ENCODE measurements around the gene P3H2. TPM values are rescaled to one million over a fixed set of nuclear protein-coding genes. Genes with fewer than 3 reads are reported as not detected.
"Not testable (repeated sequence)": the region's sequence is repeated elsewhere in the genome, so short reads cannot be mapped to it uniquely, and the experiment has no call there.

P3H2 gene
- total RNA-seq, 1 donor from 2014 or later = 21.9 TPM

- Mint-ChIP-seq H3K36me3 (ENCODE audit: low read depth) (peaks cover 3% of the 10 kb centered on the region), H3K4me3 (ENCODE audit: unreplicated experiment) (no peak overlapping the region), H3K9me3 (ENCODE audit: low read depth) (no peaks in the 10 kb centered on the region), H3K27ac (ENCODE audit: unreplicated experiment) (no peak overlapping the region), H3K27me3 (ENCODE audit: low read depth) (no peaks in the 10 kb centered on the region), H3K4me1 (ENCODE audit: low read depth) (peaks cover 5% of the 10 kb centered on the region)
- no peak for TF ChIP-seq CTCF (IDR thresholded peaks at IDR 0.05)
- no peak for DNase-seq (ENCODE audit: low spot score)
Measured at GRCh38 chr3:190166948-190167347, 46.3 kb upstream of the P3H2 start.

- H3K9me3 Mint-ChIP-seq (ENCODE audit: low read depth) = no peaks in the 10 kb centered on the region
- peaks cover 5% of the 10 kb centered on the region for H3K4me1 Mint-ChIP-seq (ENCODE audit: low read depth)
- H3K27ac Mint-ChIP-seq (ENCODE audit: unreplicated experiment) = no peak overlapping the region
- H3K36me3 Mint-ChIP-seq (ENCODE audit: low read depth) = peaks cover 3% of the 10 kb centered on the region
- no peaks in the 10 kb centered on the region for H3K27me3 Mint-ChIP-seq (ENCODE audit: low read depth)
- no peak for TF ChIP-seq CTCF (IDR thresholded peaks at IDR 0.05)
- H3K4me3 Mint-ChIP-seq (ENCODE audit: unreplicated experiment) = no peak overlapping the region
- DNase-seq (ENCODE audit: low spot score) = no peak
Measured at GRCh38 chr3:190165253-190165652, 44.6 kb upstream of the P3H2 start.

DNA sequence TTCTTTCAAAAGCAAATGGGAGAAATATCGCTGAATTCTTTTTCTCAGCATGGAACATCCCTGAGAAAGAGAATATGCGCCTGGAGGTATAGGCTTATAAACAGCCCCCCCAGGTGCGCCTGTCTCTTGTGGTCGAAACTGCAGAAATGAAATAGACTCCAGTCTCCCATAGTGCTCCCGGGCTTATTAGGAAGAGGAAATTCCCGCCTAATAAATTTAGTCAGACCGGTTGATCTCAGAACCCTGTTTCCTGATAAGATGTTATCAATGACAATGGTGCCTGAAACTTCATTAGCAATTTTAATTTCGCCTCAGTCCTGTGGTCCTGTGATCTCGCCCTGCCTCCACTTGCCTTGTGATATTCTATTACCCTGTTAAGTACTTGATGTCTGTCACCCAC, 41.3 kb upstream of the P3H2 start:
- DNase-seq (ENCODE audit: low spot score); H3K36me3 Mint-ChIP-seq (ENCODE audit: low read depth); H3K27ac Mint-ChIP-seq (ENCODE audit: unreplicated experiment); H3K4me1 Mint-ChIP-seq (ENCODE audit: low read depth); H3K4me3 Mint-ChIP-seq (ENCODE audit: unreplicated experiment); H3K27me3 Mint-ChIP-seq (ENCODE audit: low read depth); H3K9me3 Mint-ChIP-seq (ENCODE audit: low read depth): not testable (repeated sequence)

DNA sequence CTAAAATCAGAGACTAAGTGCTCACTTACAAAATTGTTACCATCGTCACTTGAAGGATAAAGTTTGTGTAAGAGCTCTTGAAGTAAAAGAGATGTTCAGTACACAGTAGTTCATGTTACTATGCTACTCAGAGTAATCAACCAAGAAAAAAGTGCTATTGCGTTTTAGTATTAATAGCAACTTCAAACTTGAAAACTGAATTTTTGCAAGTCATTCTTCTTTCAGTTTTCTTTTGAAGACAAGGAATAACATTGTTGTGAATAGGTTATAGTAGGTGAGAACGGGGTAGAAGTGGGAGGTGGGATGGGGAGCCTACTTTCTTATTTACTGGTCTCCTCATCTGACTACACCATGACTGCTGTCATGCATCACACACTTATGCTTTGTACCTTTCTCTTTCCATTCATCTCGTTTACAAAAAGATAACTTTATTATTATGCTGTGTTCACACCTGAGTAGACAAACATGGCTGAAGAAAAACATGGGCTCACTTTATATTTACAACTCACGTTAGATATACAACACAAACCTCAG, 39.3 kb upstream of the P3H2 start:
- Mint-ChIP-seq H3K9me3 (ENCODE audit: low read depth) (no peaks in the 10 kb centered on the region), H3K36me3 (ENCODE audit: low read depth) (peaks cover 3% of the 10 kb centered on the region), H3K4me1 (ENCODE audit: low read depth) (peaks cover 7% of the 10 kb centered on the region), H3K27ac (ENCODE audit: unreplicated experiment) (no peak overlapping the region), H3K27me3 (ENCODE audit: low read depth) (no peaks in the 10 kb centered on the region), H3K4me3 (ENCODE audit: unreplicated experiment) (no peak overlapping the region)
- no peak for TF ChIP-seq CTCF (IDR thresholded peaks at IDR 0.05)
- no peak for DNase-seq (ENCODE audit: low spot score)

- H3K4me3 Mint-ChIP-seq (ENCODE audit: unreplicated experiment) = no peak overlapping the region
- H3K36me3 Mint-ChIP-seq (ENCODE audit: low read depth) = peaks cover 3% of the 10 kb centered on the region
- no peaks in the 10 kb centered on the region for H3K9me3 Mint-ChIP-seq (ENCODE audit: low read depth)
- TF ChIP-seq CTCF (IDR thresholded peaks at IDR 0.05) = no peak
- DNase-seq (ENCODE audit: low spot score) = no peak
- no peaks in the 10 kb centered on the region for H3K27me3 Mint-ChIP-seq (ENCODE audit: low read depth)
- H3K27ac Mint-ChIP-seq (ENCODE audit: unreplicated experiment) = no peak overlapping the region
- H3K4me1 Mint-ChIP-seq (ENCODE audit: low read depth) = peaks cover 7% of the 10 kb centered on the region
Measured at GRCh38 chr3:190158261-190158660, 37.6 kb upstream of the P3H2 start.

GRCh38 chr3:190155752-190156151, 35.1 kb upstream of the P3H2 start:
- DNase-seq (ENCODE audit: low spot score) = no peak
- H3K4me1 Mint-ChIP-seq (ENCODE audit: low read depth) = peaks cover 17% of the 10 kb centered on the region
- no peak overlapping the region for H3K4me3 Mint-ChIP-seq (ENCODE audit: unreplicated experiment)
- no peak for TF ChIP-seq CTCF (IDR thresholded peaks at IDR 0.05)
- no peak overlapping the region for H3K27ac Mint-ChIP-seq (ENCODE audit: unreplicated experiment)
- H3K9me3 Mint-ChIP-seq (ENCODE audit: low read depth) = no peaks in the 10 kb centered on the region
- H3K36me3 Mint-ChIP-seq (ENCODE audit: low read depth) = no peaks in the 10 kb centered on the region
- no peaks in the 10 kb centered on the region for H3K27me3 Mint-ChIP-seq (ENCODE audit: low read depth)

All from chondrocyte (in vitro differentiated cells).